ENCODE data around the gene CRYGN.
A peak's percentile ranks its signal among the peaks of the same experiment; 100 is the strongest.

The CRYGN gene

GRCh38 chr7:151437866-151438516 is 1.9 kb downstream of the CRYGN start:
- no peak for DNase-seq

DNA sequence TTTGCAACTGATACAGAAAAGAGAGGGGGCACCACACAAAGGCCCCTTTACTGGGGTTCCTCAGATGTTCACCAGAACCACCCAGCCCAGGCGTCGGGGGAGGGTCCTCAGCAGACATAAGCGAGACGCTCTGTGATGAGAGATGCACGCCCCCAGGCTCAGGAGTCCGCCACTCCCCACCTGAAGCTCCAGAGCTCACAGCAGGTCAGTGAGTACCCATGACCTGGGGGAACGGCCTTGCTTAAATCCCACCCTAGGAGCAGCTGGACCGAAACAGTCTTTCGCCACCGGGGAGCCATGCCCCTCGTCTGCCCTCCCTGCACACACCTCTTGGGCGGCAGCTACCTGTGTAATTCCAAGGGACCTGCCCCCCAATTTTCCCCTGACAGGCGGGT is 2.8 kb downstream of the CRYGN start:
- DNase-seq = no peak

DNA sequence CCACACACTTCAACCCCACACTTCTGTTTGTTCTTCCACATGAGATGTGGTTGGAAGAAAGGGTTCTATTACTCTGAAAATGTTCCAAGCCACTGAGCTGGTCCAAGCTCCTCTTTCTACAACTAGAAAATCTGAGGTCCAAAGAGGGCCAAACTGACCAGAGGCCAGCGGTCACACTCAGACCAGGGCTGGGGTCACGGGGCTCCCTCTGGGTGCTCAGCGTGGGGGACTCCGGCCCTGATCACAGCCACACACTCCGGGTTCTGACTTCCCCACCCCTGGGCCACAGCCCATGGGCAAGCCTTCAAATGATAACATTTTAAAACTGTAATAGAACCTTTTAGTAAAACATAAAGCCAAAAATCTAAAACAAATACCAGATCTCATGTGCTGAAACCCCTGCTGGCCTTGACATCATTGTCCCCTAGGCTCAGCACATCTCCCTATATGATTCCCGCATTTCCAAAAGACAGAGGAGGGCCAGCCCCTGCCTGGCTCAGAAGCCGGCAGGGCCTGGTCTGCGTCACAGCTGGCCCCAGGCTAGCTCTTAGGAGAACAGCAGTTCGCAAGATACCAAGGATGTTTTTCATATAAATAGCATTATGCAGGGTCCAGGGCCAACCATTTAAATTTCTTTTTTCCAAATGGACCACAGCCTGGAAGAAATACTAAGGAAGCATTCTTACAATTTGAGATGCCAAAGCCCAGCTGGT is 3.3 kb downstream of the CRYGN start:
- no peak for DNase-seq

- DNase-seq = no peak
These were observed 4.0 kb downstream of the CRYGN start for GRCh38 chr7:151435971-151436370.

- DNase-seq = no peak
These were observed 4.6 kb downstream of the CRYGN start for GRCh38 chr7:151435103-151435916.

DNA sequence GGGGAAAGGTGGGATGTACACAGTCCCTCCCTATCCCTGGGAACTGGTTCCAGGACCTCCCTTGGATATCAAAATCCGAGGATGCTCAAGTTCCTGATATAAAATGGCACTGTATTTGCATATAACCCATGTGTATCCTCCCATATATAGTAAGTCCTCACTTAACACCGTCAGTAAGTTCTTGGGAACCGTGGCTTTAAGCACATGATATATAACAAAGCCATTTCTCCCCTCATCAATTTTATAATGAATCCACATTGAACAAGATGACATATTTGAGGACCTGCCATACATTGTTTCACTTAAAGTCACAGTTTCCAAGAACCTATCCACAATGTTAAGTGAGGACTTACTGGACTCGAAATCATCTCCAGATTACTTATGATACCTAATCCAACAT is 5.4 kb downstream of the CRYGN start:
- no peak for DNase-seq

DNA sequence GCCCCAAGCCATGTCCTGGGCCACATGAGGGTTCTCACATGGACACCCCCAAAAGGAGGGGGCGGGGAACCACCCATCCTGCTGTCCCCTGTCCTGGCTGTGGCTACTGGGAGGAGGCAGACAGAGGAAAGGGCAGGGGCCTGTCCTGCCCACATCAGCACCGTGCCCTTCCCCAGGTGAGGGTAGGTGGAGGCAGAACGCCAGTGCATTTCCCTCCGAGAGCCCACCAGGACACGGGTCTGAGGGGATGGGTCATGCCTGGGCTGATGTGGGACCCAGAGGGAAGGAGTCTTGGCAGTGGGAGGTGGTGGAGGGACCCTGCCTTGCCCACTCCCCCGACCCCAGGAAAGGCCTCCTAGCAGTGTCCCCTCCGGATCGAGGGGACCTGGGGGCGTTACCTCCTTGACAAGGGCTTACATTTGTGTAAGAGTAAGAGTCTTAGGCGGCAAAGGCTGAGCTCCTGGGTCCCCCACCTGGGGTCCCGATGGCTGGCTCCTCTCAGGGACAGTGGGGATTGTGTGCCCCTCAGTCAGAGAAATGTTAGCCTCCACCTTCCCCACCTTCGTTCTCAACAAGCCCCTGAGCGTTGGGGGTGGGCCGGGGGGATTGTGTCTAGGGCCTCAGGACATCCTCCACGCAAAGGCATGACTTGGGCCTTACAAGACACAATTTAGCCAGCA is 6.1 kb downstream of the CRYGN start:
- DNase-seq = no peak

- DNase-seq = no peak
These were observed 7.1 kb downstream of the CRYGN start for GRCh38 chr7:151432658-151433521.

DNA sequence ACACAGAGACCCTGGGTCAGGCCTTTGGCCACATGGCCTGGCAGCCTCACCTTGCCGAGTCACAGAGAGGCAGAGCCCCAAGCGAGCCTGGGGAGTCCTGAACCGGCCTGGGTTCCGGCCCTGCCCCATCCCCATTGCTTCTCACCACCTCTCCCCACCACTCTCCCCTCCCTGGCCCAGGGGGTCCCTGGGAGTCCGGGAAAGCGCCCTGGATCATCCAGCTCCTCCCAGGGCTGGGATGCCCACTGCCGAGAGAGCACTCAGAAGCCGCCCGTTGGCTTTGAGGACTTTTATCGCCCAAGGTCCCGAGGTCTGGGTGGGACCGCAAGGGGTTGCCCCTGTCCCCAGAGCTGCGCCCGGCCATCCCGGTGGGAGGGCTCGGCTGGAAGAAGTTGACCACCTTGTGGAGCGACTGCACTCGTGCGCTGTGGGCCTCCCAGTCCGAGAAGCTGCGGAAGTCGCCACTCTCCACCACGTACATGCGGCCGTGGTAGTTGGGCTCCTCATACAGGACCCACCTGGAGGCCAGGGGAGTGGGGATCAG is 8.1 kb downstream of the CRYGN start:
- DNase-seq = no peak

- DNase-seq = no peak
These were observed 8.6 kb downstream of the CRYGN start for GRCh38 chr7:151431281-151431767.

- DNase-seq = no peak
These were observed 9.3 kb downstream of the CRYGN start for GRCh38 chr7:151430391-151431205.

GRCh38 chr7:151429560-151430331 is 10.2 kb downstream of the CRYGN start:
- no peak for DNase-seq

DNA sequence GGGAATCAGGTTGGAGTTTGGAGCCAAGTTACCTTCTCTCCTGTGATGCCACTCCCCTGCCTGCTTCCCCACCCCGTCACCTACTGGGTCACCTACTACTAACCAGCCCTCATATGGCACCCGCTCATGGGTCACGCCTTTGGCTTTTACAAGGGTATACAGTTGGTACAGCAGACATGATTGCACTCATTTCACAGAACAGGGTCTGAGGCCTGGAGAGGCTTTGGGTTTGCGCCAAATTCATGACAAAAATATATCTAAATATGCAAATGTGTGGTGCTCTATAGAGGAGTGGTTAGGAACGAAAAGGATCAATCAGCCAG is 10.7 kb downstream of the CRYGN start:
- no peak for DNase-seq

GRCh38 chr7:151428378-151429236 is 11.3 kb downstream of the CRYGN start:
- DNase-seq = peak; percentile 84

- DNase-seq = no peak
These were observed 12.1 kb downstream of the CRYGN start for GRCh38 chr7:151427705-151428377.

GRCh38 chr7:151426904-151427704 is 12.8 kb downstream of the CRYGN start:
- DNase-seq = no peak

GRCh38 chr7:151426441-151426903 is 13.5 kb downstream of the CRYGN start:
- DNase-seq = no peak
